ENCODE measurements around the gene LRRC4.
A peak's percentile ranks its signal among the peaks of the same experiment; 100 is the strongest.

Gene LRRC4

GRCh38 chr7:128030654-128031611 is at the start of gene LRRC4:
LRRC4 (minus strand) TSS chr7:128031437; CDS start chr7:128030640, 797 bp downstream.
- DNase-seq: peak; percentile 80

- no peak for DNase-seq
These were observed 48.9 kb upstream of the LRRC4 start for GRCh38 chr7:128080169-128080568.

- DNase-seq: no peak
These were observed 47.1 kb upstream of the LRRC4 start for GRCh38 chr7:128078309-128078708.

- DNase-seq: peak; percentile 93
These were observed 45.6 kb upstream of the LRRC4 start for GRCh38 chr7:128076796-128077271.

- DNase-seq: peak; percentile 68
These were observed 45.1 kb upstream of the LRRC4 start for GRCh38 chr7:128076196-128076795.

- DNase-seq: peak; percentile 73
These were observed 44.2 kb upstream of the LRRC4 start for GRCh38 chr7:128075242-128076095.

GRCh38 chr7:128074736-128075135 is 43.5 kb upstream of the LRRC4 start:
- DNase-seq: no peak

GRCh38 chr7:128074336-128074735 is 43.1 kb upstream of the LRRC4 start:
- no peak for DNase-seq

- DNase-seq: peak; percentile 54
These were observed 42.6 kb upstream of the LRRC4 start for GRCh38 chr7:128073671-128074310.

GRCh38 chr7:128071801-128072200 is 40.6 kb upstream of the LRRC4 start:
- no peak for DNase-seq

- DNase-seq: no peak
These were observed 40.1 kb upstream of the LRRC4 start for GRCh38 chr7:128071376-128071775.

GRCh38 chr7:128069373-128070364 is 38.4 kb upstream of the LRRC4 start:
- no peak for DNase-seq

GRCh38 chr7:128068785-128069184 is 37.5 kb upstream of the LRRC4 start:
- no peak for DNase-seq

GRCh38 chr7:128067983-128068382 is 36.7 kb upstream of the LRRC4 start:
- DNase-seq: no peak

GRCh38 chr7:128066858-128067257 is 35.6 kb upstream of the LRRC4 start:
- DNase-seq: no peak

GRCh38 chr7:128066395-128066794 is 35.2 kb upstream of the LRRC4 start:
- no peak for DNase-seq

GRCh38 chr7:128065872-128066271 is 34.6 kb upstream of the LRRC4 start:
- DNase-seq: no peak

GRCh38 chr7:128063088-128063487 is 31.9 kb upstream of the LRRC4 start:
- DNase-seq: no peak

- no peak for DNase-seq
These were observed 28.8 kb upstream of the LRRC4 start for GRCh38 chr7:128060018-128060417.

GRCh38 chr7:128059143-128059988 is 28.1 kb upstream of the LRRC4 start:
- DNase-seq: no peak
